ENCODE measurements around the gene PKD1L1. TPM values are rescaled to one million over a fixed set of nuclear protein-coding genes. Genes with fewer than 3 reads are reported as not detected.

The PKD1L1 gene
- total RNA-seq, 1 experiment from 2014 or later, result 0.07 TPM

GRCh38 chr7:47758546-47758945, 189.7 kb downstream of the PKD1L1 start (continued):
- TF ChIP-seq, protein P1, sequence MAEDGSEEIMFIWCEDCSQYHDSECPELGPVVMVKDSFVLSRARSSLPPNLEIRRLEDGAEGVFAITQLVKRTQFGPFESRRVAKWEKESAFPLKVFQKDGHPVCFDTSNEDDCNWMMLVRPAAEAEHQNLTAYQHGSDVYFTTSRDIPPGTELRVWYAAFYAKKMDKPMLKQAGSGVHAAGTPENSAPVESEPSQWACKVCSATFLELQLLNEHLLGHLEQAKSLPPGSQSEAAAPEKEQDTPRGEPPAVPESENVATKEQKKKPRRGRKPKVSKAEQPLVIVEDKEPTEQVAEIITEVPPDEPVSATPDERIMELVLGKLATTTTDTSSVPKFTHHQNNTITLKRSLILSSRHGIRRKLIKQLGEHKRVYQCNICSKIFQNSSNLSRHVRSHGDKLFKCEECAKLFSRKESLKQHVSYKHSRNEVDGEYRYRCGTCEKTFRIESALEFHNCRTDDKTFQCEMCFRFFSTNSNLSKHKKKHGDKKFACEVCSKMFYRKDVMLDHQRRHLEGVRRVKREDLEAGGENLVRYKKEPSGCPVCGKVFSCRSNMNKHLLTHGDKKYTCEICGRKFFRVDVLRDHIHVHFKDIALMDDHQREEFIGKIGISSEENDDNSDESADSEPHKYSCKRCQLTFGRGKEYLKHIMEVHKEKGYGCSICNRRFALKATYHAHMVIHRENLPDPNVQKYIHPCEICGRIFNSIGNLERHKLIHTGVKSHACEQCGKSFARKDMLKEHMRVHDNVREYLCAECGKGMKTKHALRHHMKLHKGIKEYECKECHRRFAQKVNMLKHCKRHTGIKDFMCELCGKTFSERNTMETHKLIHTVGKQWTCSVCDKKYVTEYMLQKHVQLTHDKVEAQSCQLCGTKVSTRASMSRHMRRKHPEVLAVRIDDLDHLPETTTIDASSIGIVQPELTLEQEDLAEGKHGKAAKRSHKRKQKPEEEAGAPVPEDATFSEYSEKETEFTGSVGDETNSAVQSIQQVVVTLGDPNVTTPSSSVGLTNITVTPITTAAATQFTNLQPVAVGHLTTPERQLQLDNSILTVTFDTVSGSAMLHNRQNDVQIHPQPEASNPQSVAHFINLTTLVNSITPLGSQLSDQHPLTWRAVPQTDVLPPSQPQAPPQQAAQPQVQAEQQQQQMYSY (CRISPR knock-in tag; IDR thresholded peaks at IDR 0.05), result no peak
- TF ChIP-seq SMAD3 (CRISPR knock-in tag; IDR thresholded peaks at IDR 0.05; ENCODE audit: borderline replicate concordance), result no peak

- H3K9me3 Mint-ChIP-seq, result peaks cover 5% of the 10 kb centered on the region
- ATAC-seq, result no peak
- DNase-seq (ENCODE audit: low spot score), result no peak
- TF ChIP-seq NR3C1 (CRISPR knock-in tag; conservative IDR thresholded peaks at IDR 0.05; ENCODE audit: low read depth) (no peak), ESRRA (CRISPR knock-in tag; IDR thresholded peaks at IDR 0.05; ENCODE audit: borderline replicate concordance) (no peak), ZNF425 (CRISPR knock-in tag; conservative IDR thresholded peaks at IDR 0.05) (no peak), GABPB1 (CRISPR knock-in tag; IDR thresholded peaks at IDR 0.05) (no peak), NFATC4 (CRISPR knock-in tag; IDR thresholded peaks at IDR 0.05) (no peak), CDX4 (CRISPR knock-in tag; IDR thresholded peaks at IDR 0.05; ENCODE audit: borderline replicate concordance) (no peak), ELF4 (CRISPR knock-in tag; IDR thresholded peaks at IDR 0.05; ENCODE audit: low read depth) (no peak), NFYB (CRISPR knock-in tag; conservative IDR thresholded peaks at IDR 0.05; ENCODE audit: low read depth) (no peak), MYBL2 (CRISPR knock-in tag; IDR thresholded peaks at IDR 0.05) (no peak), NFE2L1 (CRISPR knock-in tag; IDR thresholded peaks at IDR 0.05) (no peak), CREB1 (CRISPR knock-in tag; IDR thresholded peaks at IDR 0.05) (no peak), ZNF138 (CRISPR knock-in tag; conservative IDR thresholded peaks at IDR 0.05) (no peak)
- TF ChIP-seq, protein P2, sequence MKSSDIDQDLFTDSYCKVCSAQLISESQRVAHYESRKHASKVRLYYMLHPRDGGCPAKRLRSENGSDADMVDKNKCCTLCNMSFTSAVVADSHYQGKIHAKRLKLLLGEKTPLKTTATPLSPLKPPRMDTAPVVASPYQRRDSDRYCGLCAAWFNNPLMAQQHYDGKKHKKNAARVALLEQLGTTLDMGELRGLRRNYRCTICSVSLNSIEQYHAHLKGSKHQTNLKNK (CRISPR knock-in tag; IDR thresholded peaks at IDR 0.05), result no peak
- TF ChIP-seq, protein P3, sequence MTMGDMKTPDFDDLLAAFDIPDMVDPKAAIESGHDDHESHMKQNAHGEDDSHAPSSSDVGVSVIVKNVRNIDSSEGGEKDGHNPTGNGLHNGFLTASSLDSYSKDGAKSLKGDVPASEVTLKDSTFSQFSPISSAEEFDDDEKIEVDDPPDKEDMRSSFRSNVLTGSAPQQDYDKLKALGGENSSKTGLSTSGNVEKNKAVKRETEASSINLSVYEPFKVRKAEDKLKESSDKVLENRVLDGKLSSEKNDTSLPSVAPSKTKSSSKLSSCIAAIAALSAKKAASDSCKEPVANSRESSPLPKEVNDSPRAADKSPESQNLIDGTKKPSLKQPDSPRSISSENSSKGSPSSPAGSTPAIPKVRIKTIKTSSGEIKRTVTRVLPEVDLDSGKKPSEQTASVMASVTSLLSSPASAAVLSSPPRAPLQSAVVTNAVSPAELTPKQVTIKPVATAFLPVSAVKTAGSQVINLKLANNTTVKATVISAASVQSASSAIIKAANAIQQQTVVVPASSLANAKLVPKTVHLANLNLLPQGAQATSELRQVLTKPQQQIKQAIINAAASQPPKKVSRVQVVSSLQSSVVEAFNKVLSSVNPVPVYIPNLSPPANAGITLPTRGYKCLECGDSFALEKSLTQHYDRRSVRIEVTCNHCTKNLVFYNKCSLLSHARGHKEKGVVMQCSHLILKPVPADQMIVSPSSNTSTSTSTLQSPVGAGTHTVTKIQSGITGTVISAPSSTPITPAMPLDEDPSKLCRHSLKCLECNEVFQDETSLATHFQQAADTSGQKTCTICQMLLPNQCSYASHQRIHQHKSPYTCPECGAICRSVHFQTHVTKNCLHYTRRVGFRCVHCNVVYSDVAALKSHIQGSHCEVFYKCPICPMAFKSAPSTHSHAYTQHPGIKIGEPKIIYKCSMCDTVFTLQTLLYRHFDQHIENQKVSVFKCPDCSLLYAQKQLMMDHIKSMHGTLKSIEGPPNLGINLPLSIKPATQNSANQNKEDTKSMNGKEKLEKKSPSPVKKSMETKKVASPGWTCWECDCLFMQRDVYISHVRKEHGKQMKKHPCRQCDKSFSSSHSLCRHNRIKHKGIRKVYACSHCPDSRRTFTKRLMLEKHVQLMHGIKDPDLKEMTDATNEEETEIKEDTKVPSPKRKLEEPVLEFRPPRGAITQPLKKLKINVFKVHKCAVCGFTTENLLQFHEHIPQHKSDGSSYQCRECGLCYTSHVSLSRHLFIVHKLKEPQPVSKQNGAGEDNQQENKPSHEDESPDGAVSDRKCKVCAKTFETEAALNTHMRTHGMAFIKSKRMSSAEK (CRISPR knock-in tag; IDR thresholded peaks at IDR 0.05; ENCODE audit: borderline replicate concordance), result no peak
- POLR2A ChIA-PET, result no interaction called here
- H3K4me1 Mint-ChIP-seq, result peaks cover 4% of the 10 kb centered on the region; the same call in 1 of the 2 replicates
- H3K36me3 Mint-ChIP-seq, result no peaks in the 10 kb centered on the region
- CTCF ChIA-PET, result no interaction called here
- no peak overlapping the region for H3K27ac Mint-ChIP-seq
- no peak overlapping the region for H3K4me3 Mint-ChIP-seq
- no peaks in the 10 kb centered on the region for H3K27me3 Mint-ChIP-seq (ENCODE audit: low read depth)
Measured at GRCh38 chr7:47757921-47758411, 190.3 kb downstream of the PKD1L1 start.
